ENCODE data around the gene NME5.

The NME5 gene

DNA sequence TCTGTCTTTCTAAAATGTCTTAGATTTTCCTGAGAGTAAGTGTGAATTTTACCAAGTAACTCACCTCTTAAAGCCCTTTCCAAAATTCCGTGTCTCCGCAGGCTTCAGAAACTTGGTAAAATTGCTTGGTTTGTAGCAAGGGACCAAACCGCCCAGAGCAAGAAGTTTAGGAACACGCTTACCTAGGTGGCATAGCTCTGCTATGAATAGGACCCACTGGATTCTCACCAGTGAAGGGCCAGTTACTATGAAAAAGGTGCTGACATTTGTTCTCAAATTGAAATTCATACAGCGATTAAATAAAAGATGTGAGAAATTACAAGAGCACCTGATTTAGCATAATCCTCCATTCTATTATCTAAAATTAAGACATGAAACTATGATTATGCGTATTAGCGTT, 6.7 kb downstream of the NME5 start:
- no peak for DNase-seq (ENCODE audit: low read depth)

DNA sequence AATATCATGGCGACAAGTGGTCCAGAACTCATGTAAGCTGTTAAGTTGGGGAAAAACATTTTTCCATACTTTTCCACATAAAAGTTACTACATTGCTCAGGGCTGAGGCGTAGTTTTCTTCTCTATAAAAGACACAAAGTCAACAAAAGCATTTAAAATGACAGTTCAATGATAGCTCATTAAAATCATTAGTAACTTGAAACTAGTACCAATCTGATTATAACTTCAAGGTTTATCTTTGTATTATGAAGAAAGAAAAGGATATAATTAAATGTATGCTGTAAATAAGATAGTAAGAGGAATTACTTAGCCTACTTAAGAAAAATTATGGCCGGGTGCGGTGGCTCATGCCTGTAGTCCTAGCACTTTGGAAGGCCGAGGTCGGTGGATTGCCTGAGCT, 9.9 kb downstream of the NME5 start:
- DNase-seq (ENCODE audit: low read depth), result no peak

DNA sequence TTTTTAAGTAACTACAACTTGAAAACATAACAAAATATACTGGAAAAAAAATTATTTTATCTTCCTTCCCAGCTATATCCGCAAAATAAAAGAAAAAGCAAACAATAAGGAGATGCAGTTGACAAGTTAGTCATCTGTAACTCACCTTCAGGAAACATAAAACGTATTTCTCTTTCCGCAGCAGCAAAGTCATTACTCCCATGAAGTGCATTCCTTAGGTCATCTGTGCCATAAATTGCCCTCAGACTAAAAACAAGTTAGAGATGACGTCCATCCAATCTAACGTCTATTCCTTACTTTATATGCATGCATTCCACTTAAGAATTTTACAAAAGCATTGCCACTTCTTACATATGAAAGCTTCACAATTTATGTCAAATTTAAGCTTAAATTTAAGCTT, 10.9 kb downstream of the NME5 start:
- DNase-seq (ENCODE audit: low read depth), result no peak

DNA sequence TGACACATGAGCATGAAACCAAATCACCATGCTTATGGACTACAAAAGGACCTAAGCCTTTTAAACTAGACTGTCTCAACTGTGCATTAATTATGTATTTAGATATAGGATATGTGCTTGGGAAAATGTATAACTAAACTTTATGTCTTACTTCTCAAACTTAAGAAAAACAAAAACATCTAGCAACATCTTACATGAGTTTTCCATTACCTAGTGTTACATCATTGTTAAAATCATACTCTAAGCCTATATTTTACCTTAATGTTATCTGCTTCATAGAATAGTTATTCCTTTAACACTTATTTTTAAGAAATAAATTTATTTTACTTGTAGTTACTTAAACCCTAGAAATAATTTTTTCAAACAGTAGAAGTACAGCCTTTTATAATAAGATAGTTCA, 24.0 kb downstream of the NME5 start:
- DNase-seq (ENCODE audit: low read depth), result no peak

DNA sequence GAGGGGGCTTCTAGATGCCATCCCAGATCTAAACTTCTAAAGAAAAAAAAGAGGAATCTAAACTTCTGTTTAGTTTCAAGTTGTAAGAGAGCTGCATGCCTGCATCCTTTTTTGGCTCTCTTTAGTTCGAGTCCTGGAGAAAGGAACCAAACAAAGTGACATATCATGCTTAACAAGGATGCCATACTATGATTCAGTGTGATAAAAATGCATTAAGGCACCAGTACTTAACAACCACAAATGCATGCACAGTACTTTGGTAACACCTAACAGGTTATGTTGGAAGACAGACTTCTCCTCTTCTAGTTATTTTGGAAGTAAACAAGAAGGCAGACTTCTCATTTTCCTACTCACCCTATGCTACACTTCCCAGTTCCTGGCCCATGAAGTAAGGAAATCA, 27.3 kb downstream of the NME5 start:
- DNase-seq (ENCODE audit: low read depth), result peak; percentile 4

DNA sequence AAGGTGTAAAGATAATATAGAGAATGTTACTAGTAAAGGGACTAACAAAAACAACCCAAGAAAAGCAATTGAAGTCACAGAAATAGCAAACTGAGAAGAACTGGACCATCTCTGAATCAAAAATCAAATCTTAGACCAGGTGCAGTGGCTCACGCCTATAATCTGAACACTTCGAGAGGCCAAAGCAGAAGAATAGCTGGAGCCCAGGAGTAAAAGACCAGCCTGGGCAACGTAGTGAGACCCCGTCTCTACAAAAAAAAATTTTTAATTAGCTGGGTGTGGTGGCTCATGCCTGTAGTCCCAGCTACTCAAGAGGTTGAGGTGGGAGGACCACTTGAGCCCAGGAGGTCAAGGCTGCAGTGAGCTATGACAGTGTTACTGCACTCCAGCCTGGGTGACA, 28.0 kb downstream of the NME5 start:
- no peak for DNase-seq (ENCODE audit: low read depth)

DNA sequence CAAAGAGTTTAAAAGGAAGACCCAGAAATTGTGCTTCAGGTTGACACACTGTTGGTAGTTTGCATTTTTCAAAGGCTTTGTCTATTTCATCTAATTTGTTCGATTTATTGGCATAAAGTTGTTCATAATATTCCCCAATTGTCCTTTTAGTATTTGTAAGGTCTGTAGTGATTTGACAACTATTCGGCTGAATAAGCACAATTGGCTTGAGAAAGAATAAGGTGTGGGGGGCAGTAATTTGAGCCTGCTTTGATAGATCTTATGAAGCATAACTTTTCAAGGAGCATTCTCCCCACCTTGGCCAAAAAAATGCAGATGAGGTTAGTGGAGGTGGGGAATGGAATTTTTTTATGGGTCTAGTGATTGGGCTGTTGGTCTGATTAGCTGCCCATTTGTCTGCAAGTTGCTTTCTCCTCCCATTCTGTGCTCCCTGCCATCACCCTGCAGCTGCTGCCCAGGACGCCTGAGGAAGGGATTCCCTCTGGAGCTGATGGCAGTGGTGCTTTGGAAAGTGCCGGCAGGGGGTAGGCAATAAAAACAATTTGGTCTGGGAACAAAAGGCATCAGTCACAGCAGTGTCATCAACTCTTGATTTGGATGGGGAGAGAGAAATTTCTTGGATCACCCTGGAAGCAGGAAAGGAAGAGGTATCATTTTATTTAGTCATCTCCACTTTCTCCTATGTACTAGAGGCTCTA, 28.8 kb downstream of the NME5 start:
- DNase-seq (ENCODE audit: low read depth), result no peak

DNA sequence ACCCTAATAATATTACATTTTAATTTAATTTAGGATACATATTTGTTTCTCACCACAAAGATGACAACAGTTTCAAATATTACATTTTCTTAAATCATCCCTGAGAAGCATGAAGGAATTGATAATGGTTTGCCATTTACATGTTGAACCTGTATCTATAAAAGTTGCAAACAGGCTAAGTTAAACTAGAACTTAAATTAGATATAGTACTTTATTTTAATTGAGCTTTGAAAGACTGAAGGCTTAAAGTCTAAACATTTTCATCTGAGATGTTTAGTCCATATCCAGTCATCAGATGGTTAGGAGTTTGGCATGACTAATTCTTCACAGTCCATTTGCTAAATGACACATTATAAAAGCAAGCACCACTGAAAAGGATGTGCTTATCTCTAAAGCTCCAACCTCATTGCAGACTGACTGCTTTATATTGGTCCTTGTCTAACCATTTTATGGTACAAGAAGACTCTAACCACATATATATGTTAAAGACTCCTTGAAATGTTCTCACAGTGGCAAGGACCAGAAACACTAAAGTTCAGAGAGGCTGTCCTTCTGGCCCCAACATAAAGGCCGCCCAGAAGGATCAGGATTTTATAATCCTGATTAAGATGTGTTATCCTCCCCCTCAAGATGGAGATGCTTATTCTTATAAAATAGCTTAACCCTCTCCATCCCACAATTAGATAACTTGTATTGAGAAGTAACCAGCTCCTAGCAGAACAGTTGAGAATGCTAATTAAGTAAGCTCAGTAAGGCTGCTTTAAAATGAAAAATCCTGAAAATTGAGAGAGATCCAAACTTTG, 29.6 kb downstream of the NME5 start:
- DNase-seq (ENCODE audit: low read depth), result no peak

DNA sequence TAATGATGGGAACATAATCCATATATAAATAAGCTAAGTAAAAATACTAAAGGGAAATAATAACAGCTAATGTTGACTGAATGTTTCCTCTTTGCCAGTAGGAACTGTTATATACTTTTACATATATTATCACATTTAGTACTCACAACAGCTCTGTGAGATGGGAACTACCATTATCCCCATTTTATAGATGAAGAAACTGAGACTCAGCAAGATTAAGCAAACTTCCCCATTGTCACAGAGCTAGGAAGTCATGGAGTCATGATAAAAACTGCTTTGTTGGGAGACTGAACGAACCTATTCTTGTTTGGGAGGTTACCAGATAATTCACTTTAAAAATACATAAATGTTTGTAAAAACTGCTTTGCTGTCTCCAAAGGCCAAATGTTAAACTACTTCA, 32.0 kb downstream of the NME5 start:
- no peak for DNase-seq (ENCODE audit: low read depth)

DNA sequence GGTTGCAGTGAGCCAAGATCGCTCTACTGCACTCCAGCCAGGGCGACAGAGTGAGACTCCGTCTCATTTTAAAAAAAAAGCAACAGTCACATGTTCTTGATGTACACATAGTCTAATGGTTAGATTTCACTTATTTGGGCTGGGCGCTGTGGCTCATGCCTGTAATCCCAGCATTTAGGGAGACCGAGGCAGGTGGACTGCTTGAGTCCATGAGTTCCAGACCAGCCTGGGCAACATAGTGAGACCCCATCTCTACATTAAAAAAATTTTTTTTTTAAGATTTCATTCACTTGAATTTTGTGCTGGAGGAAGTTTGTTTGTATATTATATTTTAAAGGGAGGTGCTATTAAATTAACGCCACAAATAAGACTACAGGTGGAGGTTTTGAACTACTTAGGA, 33.5 kb downstream of the NME5 start:
- no peak for DNase-seq (ENCODE audit: low read depth)

DNA sequence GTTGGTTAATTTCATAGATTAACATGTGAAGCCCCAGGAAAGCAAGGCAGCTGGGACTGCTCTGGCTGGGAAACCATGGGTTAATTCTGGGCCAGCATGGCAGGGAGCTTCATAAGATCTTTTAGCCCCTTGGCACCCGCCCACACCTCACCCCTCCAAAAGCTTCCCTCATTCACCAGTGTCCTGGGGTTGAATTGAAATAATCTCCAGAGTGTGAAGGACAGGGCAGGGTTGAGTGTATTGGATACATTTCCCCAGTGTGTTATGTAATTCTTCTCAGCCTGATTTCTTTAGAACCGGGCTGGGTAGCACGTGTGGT, 36.0 kb downstream of the NME5 start:
- DNase-seq (ENCODE audit: low read depth), result no peak

DNA sequence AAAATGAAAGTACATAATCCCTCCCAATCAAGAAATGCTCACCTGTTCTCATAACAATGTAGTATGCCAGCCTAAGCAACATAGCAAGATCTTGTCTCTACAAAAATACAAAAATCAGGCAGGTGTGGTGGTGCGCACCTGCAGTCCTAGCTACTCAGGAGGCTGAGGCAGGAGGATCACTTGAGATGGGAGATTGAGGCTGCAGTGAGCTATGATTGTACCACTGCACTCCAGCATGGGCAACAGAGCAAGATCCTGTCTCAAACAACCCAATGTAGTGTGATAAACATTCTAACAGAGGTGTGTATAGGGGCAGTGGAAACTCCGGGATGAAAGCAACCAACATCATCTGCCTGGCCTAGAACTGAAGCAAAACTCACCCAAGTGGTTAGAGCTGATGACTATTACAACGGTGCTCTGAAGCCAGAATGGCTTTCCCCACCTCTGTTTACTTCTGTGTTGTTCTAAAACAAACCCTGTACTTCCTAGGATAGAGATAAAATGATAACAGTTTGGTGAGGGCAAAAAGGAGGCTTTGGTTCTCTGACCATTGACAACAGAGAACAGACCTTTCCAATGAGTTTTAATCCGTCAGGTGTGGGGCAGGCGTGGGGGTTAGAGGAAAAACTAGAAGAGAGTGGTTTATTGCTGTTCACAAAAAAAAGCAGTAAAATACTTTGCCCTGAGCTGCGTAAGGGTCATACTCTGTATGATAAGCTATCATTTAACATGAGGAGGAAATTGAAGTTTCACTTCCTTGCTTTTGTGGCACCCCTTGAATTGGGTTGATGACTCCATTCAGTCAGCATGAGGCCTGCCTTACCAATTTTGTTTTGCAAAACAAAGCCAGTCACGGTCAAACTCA, 36.5 kb downstream of the NME5 start:
- no peak for DNase-seq (ENCODE audit: low read depth)

DNA sequence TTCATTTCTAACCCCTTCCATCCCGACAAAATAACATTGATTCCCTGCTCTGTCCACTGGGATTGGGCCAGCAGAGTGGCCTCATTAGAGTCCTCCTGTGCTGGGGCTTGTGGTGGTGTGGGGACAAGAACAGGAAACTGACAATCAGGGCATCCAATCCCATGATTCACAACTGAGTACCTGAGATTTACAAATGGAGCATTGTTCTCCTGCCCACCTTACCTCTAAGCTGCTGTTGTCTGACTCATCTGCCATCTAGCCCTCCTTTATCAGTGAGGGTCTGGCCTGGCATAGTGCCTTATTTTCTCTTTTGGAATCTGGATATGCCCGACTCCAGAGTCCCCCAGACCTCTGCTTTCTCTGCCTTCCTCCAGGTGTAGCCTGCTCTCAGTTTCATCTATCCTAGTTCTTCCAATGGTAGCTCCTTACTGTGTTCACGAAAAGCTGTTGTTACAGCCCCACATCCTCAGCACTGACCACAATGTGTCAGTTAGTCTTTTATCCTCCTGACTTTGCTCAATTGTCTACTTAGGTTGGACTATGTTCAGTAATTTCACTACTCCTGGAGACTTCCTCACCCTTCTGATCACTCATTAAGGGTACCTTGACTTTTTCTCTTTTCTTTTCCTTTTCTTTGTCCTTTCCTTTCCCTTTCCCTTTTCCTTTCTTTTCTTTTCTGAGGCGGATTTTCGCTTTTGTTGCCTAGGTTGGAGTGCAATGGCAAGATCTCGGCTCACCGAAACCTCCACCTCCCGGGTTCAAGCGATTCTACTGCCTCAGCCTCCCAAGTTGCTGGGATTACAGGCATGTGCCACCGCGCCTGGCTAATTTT, 42.0 kb downstream of the NME5 start:
- no peak for DNase-seq (ENCODE audit: low read depth)

DNA sequence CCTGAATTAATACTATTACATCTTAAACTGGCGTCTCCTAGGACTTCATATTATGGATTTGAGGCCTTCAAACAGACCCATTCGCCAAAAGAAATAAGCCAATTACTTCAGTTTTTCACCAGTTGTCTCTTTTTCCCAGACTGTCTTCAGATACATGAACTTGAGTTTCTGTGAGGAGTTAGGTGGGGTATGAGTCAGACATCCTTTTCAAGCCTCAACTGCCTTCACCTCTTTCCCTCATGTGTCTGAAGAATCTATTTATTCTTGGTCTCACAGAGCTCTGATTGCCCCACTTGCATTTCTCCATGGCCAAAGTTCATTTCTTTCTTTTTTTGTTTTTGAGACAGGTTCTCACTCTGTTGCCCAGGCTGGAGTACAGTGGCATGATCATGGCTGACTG, 42.9 kb downstream of the NME5 start:
- no peak for DNase-seq (ENCODE audit: low read depth)

DNA sequence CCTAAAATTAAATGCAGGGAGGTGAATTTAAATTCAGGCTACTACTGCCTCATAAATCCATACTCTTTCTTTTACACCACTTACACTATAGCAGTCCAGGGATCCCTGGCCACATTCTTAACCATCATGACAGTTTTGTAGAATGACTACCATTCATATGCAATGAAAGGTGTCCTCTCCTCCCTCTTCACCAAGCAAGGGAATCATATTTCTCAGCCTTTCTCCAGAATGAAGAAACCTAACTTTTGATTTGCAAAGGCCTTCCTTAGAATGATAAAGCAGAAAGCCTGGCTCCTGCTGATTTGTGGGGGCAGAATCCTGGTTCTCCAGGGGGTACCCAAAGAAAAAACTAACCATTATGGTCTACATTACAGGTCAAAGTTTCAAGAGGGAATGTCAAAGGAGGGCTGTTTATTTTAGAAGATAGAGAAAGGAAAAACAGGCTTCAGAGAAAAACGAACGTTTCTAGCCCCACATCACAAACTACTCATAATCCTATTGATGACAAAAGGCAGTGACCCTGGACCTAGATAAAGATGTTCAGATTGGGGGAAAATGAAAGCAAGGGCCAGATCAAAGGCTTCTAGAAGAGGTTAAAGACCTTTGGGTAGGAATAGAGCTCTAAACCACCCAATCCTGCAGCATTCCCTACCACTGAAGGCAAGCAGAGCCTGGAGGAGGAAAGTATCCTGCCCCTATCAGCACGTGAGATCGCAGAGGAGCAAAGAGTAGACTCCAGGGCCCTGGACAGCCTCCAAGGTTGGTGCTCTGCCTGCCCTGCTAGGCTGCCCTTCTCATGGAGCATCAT, 43.9 kb downstream of the NME5 start:
- no peak for DNase-seq (ENCODE audit: low read depth)

DNA sequence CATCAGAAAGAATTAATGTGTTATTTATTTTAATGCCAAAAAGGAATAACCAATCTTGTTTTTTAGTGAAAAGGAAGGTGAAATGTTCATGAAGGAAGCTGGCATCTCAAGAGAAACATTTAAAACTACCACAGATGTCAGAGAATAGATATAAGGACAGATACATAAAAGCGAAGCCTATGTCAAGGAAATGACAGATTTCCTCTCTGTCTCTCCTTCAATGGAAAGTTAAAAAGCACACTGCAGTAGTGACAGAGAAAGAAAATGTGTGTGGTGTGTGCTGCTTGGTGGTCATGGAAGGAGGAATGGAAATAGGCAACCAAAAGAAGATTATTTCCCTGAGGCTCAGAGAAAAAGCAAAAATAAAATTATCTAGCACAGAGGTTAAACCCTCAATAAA, 46.2 kb downstream of the NME5 start:
- no peak for DNase-seq (ENCODE audit: low read depth)

DNA sequence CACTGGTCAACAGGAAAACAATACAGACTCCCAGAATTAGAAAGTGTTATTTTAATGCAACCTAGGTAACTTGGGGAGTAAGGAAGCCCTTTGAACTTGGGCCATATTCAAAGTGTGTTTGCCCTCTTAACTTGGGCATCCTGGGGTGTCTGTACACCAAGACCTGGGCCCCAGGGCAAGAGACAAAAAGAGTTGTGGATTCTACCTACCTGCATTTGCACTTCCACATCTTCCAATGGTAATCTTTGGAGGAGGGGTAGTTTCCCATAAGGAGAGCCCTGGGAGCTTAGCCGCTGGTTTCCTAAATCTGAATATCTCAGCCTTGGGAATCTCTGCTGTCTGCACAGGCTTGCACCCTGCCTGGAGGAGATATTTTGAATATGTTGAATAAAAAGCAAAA, 46.9 kb downstream of the NME5 start:
- DNase-seq (ENCODE audit: low read depth), result no peak

DNA sequence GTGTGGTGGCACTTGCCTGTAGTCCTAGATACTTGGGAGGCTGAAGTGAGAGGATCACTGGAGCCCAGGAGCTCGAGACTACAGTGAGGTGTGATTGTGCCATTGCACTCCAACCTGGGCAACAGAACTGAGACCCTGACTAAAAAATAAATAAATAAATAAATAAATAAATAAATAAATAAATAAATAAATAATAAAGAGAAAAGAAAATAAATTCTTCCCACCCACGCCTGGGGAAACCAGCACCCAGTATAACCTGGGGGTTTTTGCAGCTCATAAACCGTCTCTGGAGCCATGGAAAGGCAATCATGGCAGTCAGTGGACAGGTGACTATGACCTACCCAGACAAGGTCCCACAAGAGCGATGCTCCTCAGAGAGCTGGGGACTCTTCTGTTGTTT, 47.5 kb downstream of the NME5 start:
- no peak for DNase-seq (ENCODE audit: low read depth)

DNA sequence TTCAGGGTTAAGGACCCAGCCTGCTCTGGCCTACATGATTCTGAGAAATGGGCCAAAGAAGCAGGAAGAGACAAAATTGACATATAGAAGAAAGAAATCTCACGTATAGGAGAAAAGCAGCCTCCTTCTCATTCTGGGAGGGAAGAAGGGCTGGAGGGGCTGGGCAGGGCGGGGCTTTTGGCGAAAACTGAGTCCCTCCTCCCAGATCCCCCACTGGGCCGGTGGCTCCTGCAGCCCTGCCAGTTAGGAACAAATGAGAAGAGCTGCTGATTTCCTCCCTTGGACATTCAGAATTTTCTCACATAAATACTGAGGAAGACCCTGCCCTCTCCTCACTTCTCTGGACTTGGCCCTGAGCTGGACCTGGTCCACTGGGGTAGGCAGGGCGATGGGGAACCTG, 55.5 kb downstream of the NME5 start, which contains the start of gene WNT8A:
TSS of gene WNT8A (plus strand) at position 332 of the 400 bp plus-strand sequence. CDS start 95 bp downstream, outside the sequence.
- DNase-seq (ENCODE audit: low read depth), result no peak

DNA sequence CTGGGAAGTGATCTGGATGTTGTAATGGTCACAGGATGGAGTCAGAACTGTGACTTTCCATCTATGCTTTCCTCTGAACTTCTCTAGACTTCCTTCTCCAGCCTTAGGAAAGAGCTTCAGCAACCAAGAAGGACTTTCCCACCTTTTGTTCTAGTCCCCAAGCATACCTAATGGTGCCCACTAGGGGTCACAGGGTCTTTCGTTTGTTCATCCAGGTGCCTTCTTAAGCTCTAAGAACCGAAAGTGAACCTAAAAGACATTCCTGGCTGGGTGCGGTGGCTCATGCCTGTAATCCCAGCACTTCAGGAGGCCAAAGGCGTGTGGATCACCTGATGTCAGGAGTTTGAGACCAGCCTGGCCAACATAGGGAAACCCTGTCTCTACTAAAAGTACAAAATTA, 57.2 kb downstream of the NME5 start:
- no peak for DNase-seq (ENCODE audit: low read depth)

DNA sequence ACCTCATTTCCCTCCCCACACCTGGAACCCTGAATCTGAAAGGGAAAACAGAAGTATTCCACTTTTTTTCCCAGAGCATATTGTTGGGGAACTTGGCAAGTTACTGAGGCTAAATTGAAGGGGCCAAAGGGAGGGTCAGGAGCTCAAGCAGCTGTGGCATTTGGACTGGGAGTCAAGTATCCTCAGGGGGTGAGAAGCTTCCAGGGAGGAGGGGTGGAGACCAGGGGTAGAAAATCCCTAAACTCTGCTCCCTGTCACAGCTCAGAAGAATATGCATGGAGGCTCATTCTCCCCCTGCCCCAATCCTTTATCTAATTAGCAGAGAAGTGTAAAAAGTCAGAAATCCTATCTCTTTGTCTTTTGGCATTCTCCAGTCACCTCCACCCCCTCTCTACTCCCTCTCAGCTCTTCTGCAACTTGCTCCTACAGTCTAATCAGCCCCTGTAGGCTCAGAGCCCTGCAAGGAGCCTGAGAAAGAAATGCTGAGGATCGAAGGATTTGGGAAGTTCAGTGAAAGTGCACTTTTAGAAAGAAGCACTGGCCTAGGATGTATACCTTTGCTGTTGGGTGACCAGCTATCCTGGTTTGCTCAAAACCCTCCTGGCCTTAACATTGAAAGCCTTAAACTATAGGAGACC, 61.1 kb downstream of the NME5 start:
- DNase-seq (ENCODE audit: low read depth), result no peak

Data from HS-27A (cell line).